Bronchial epithelial cell (primary cell): ENCODE measurements around the gene OR6V1. TPM values are rescaled to one million over a fixed set of nuclear protein-coding genes. Genes with fewer than 3 reads are reported as not detected.

ENCODE experiments used
- DNase-seq: peaks from one replicate; pipeline ENCODE4 v3.0.0-alpha.2; 2010; ENCODE audit warnings: low read depth
- FAIRE-seq: peaks from 2 replicates; lab custom pipeline; 2011; peaks lifted over from hg19 to GRCh38; lab: Jason Lieb, UNC
- H3K27me3 ChIP-seq: 2 replicates; pipeline ENCODE4 v1.5.1; 2011; ENCODE audit warnings: low read length; ENCODE audit not compliant: control insufficient read depth, insufficient read depth
- H3K36me3 ChIP-seq: 2 replicates; pipeline ENCODE4 v1.5.1; 2011; ENCODE audit warnings: low read length; ENCODE audit not compliant: control insufficient read depth, insufficient read depth
- H3K4me3 ChIP-seq: 2 replicates; pipeline ENCODE4 v1.5.1; 2011; ENCODE audit warnings: mild to moderate bottlenecking, low read depth, low read length, control low read depth
- CTCF ChIP-seq: IDR thresholded peaks from 2 replicates; pipeline ENCODE4 v1.5.1; 2011; ENCODE audit warnings: mild to moderate bottlenecking, moderate library complexity, low read length, control low read depth, inconsistent platforms; ENCODE audit not compliant: insufficient read depth, severe bottlenecking
- total RNA-seq: library from RNA; depleted of rRNA; stranded (reverse); fragments of >200 nt; gene quantifications from 2 replicates; pipeline ENCODE4 v1.2.1, GENCODE V29; 2014

Gene OR6V1
- total RNA-seq, 1 donor from 2014 or later: not detected

- DNase-seq: no peak
- Histone ChIP-seq H3K36me3 (no peaks in the 10 kb centered on the region), H3K4me3 (no peak overlapping the region), H3K27me3 (peaks cover 1% of the 10 kb centered on the region)
- TF ChIP-seq CTCF: no peak
- FAIRE-seq: no peak
These were observed 40.1 kb upstream of the OR6V1 start for GRCh38 chr7:143012001-143012400.

- no peaks in the 10 kb centered on the region for H3K36me3 ChIP-seq
These were observed 39.7 kb upstream of the OR6V1 start for GRCh38 chr7:143012409-143012808.

GRCh38 chr7:143013473-143013872 lies 38.7 kb upstream of the OR6V1 start:
- FAIRE-seq (no peak), DNase-seq (no peak)
- no peak for TF ChIP-seq CTCF

More at GRCh38 chr7:143012409-143012808, 39.7 kb upstream of the OR6V1 start:
- no peak for TF ChIP-seq CTCF
- H3K27me3 ChIP-seq: peaks cover 1% of the 10 kb centered on the region
- no peak overlapping the region for H3K4me3 ChIP-seq
- no peak for DNase-seq
- FAIRE-seq: no peak

GRCh38 chr7:143013893-143014292 lies 38.2 kb upstream of the OR6V1 start:
- FAIRE-seq (no peak), DNase-seq (peak; percentile 30)
- TF ChIP-seq CTCF: no peak
- Histone ChIP-seq H3K4me3 (no peak overlapping the region), H3K36me3 (no peaks in the 10 kb centered on the region), H3K27me3 (peaks cover 1% of the 10 kb centered on the region)

More at GRCh38 chr7:143013473-143013872, 38.7 kb upstream of the OR6V1 start:
- Histone ChIP-seq H3K36me3 (no peaks in the 10 kb centered on the region), H3K4me3 (no peak overlapping the region), H3K27me3 (peaks cover 1% of the 10 kb centered on the region)

GRCh38 chr7:143015084-143015483 lies 37.1 kb upstream of the OR6V1 start:
- no peak for FAIRE-seq

More at GRCh38 chr7:143015084-143015483, 37.1 kb upstream of the OR6V1 start:
- Histone ChIP-seq H3K27me3 (peaks cover 1% of the 10 kb centered on the region), H3K36me3 (no peaks in the 10 kb centered on the region), H3K4me3 (no peak overlapping the region)
- no peak for TF ChIP-seq CTCF
- DNase-seq: no peak
